IPS DF 4.7 (cell line): ENCODE results near the gene MRPL41.
A peak's percentile ranks its signal among the peaks of the same experiment; 100 is the strongest.
"Not testable (repeated sequence)": the region's sequence is repeated elsewhere in the genome, so short reads cannot be mapped to it uniquely, and the experiment has no call there.

Experiments
- DNase-seq: peaks from one replicate; pipeline ENCODE4 v3.0.0-alpha.2; 2013; ENCODE audit warnings: low spot score; ENCODE audit errors: extremely low read depth

The MRPL41 gene

GRCh38 chr9:137552022-137552768 lies 516 bp downstream of the MRPL41 start:
- DNase-seq: no peak

GRCh38 chr9:137553654-137554053 lies 2.0 kb downstream of the MRPL41 start:
- DNase-seq: not testable (repeated sequence)

GRCh38 chr9:137554349-137554748 lies 2.7 kb downstream of the MRPL41 start:
- DNase-seq: no peak

- no peak for DNase-seq
Observed at GRCh38 chr9:137555179-137555578, 3.5 kb downstream of the MRPL41 start.

GRCh38 chr9:137556069-137556838 lies 4.6 kb downstream of the MRPL41 start:
- no peak for DNase-seq

- DNase-seq: no peak
Observed at GRCh38 chr9:137558127-137558526, 6.4 kb downstream of the MRPL41 start.

GRCh38 chr9:137564134-137564533 lies 12.5 kb downstream of the MRPL41 start:
- DNase-seq: no peak

GRCh38 chr9:137564817-137565411 lies 13.2 kb downstream of the MRPL41 start:
- no peak for DNase-seq

GRCh38 chr9:137568445-137568844 lies 16.8 kb downstream of the MRPL41 start:
- not testable (repeated sequence) for DNase-seq

GRCh38 chr9:137569609-137570203 lies 18.0 kb downstream of the MRPL41 start:
- no peak for DNase-seq

- DNase-seq: no peak
Observed at GRCh38 chr9:137570566-137570965, 18.9 kb downstream of the MRPL41 start.

- no peak for DNase-seq
Observed at GRCh38 chr9:137574192-137574591, 22.5 kb downstream of the MRPL41 start.

- DNase-seq: no peak
Observed at GRCh38 chr9:137575364-137575715, 23.7 kb downstream of the MRPL41 start.

GRCh38 chr9:137575716-137576411 lies 24.2 kb downstream of the MRPL41 start:
- DNase-seq: no peak

- peak; percentile 69 for DNase-seq
Observed at GRCh38 chr9:137578518-137579258, 27.0 kb downstream of the MRPL41 start, which contains the start of gene DPH7. TSS of gene DPH7 (minus strand) at chr9:137578925. CDS start at chr9:137578777, 148 bp downstream.

GRCh38 chr9:137579259-137579604 lies 27.6 kb downstream of the MRPL41 start:
- no peak for DNase-seq

GRCh38 chr9:137580209-137580953 lies 28.7 kb downstream of the MRPL41 start:
- no peak for DNase-seq

GRCh38 chr9:137580954-137581322 lies 29.3 kb downstream of the MRPL41 start:
- DNase-seq: no peak

GRCh38 chr9:137581361-137582285 lies 29.9 kb downstream of the MRPL41 start:
- no peak for DNase-seq
